HG03565 (cell line): ENCODE data around the gene ACHE.
"Not testable (repeated sequence)": the region's sequence is repeated elsewhere in the genome, so short reads cannot be mapped to it uniquely, and the experiment has no call there.

Source experiments
- ATAC-seq: cut with Tn5 transposase; IDR thresholded peaks from one replicate; pipeline ENCODE4 v1.9.1; 2021; ENCODE audit warnings: mild to moderate bottlenecking, moderate library complexity; ENCODE audit not compliant: unreplicated experiment

The ACHE gene

DNA sequence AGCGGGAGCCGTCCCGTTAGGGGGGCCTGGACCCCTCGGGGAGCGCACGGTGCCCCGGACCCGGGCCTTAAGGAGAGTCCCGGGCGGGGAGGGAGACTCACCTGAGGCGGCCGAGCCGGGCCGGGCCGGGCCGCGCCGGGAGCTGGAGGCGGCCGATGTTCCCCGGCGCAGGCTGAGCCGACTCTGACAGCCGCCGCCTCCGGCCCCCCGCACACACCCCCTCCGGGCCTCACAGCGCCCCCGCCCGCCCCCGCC, at the start of gene ACHE:
ACHE (minus strand) TSS at position 188 of the 255 bp plus-strand sequence. CDS start 1,656 bp downstream, outside the sequence.
- no peak for ATAC-seq

DNA sequence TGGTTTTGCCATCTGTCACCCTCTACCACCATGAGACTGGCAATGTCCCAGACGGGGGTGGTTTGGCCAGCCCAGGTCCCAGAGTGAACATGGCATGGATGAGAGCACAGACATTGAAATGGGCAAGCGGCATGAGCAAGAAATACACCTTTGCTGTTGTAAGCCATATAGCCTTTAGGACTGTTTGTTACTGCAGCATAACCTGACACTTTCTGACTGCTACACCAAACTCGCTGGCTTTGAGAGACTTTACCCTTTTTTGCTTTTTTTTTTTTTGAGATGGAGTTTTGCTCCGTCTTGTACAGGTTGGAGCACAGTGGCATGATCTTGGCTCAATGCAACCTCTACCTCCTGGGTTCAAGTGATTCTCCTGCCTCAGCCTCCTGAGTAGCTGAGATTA, 48.5 kb upstream of the ACHE start:
- ATAC-seq = no peak

DNA sequence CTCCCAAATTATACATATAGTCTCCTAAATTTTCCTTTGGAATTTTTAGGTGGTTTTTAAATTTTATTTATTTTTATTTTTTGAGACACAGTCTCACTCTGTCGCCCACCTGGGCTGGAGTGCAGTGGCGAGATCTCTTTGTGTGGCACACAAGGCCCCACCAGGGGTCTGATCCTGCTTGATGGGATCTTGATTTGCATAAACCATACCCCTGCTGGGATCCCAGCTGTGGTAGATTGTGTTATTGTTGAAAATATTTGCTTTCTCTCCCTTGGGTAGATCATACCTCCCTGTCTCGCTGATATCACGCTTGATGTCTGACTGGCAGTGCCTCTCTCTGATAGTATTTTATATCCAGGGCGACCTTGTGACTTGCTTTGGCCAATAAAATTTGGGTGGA, 48.0 kb upstream of the ACHE start:
- no peak for ATAC-seq

DNA sequence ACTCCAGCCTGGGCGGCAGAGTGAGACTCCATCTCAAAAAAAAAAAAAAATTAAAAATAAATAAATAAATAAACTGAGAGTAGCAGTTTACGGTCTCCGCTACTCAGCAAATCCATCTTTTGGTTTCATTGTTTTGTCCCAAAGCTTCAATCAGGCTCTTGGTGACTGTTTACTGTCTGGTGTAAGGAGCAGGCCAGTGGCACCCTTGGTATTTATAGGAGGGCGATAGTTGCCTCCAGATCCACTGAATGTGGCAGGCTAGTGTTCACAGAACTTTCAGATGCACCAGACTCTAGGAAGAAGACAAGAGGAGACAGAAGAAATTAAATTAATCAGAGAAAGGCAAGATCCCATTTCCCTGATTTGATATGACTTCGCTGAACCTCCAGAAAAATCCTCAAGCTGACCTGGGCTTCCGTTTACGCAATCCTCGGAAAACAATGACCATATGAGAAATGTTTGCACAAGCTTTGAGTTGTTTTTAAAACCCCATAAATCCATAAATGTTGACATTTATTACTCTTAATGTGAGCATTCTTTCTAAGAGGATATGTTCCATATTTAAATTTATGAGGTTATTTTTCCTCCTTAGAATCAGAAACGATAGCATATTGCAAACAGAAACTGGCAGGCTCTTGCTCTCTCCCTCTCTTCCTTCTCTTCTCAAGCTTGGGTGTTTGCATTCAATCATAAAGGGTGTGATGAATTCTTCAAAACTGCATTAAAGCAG, 46.5 kb upstream of the ACHE start:
- no peak for ATAC-seq

DNA sequence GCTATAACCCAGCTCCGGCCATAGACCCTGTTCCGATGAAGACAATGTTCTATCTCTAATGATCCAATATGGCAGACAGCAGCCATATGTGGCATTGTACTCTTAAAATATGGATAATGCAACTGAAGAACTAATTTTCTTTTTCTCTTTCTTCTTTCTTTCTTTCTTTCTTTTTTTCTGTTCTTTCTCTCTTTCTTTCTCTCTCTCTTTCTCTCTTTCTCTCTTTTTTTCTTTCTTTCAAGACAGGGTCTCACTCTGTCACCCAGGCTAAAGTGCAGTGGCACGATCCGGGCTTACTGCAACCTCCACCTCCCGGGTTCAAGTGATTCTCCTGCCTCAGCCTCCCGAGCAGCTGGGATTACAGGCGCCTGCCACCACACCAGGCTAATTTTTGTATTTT, 40.5 kb upstream of the ACHE start:
- ATAC-seq = not testable (repeated sequence)

DNA sequence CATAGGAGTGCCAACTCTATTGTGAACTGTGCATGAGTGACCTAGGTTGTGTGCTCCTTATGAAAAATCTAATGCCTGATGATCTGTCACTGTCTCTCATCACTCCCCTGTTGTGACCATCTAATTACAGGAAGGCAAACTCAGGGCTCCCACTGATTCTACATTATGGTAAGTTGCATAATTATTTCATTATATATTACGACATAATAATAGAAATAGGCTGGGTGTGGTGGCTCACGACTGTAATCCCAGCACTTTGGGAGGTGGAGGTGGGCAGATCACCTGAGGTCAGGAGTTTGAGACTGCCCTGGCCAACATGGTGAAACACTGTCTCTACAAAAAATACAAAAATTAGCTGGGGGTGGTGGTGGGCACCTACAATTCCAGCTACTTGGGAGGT, 39.7 kb upstream of the ACHE start:
- not testable (repeated sequence) for ATAC-seq

DNA sequence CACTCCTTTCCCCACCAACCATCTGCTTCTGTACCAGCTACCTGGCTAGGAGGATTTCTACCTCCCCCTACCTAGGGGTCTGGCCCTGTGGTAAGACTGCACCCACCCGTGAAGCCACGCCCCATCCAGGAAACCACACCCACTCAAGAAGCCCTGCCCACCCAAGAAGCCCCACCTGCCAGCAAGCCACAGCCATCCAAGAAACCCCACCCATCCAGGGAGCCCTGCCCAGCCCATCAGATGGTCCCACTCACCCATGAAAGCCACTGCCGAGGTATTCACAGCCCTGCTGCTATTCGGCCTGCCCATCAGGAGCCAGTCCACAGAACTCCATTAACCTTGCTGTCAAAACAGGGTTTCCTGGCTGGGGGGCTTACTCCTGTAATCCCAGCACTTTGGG, 38.0 kb upstream of the ACHE start:
- ATAC-seq = no peak

DNA sequence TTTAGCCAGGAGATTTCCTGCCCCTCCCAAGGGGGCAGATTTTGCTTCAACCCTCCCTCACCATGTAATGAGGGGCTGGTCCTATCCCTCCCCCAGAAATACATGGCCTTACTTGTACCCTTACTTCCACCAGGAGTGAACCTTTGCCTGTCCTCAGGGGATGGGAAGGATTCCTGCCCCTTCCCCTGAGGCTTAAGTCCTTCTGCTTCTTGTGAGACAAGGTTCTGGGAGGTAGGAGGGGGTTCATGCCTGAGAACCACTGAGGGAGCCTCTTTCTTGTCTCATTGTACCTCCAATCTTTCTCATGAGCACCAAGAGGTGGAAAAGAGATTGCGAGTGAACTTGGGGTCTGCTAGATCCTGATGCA, 34.1 kb upstream of the ACHE start:
- ATAC-seq = no peak

DNA sequence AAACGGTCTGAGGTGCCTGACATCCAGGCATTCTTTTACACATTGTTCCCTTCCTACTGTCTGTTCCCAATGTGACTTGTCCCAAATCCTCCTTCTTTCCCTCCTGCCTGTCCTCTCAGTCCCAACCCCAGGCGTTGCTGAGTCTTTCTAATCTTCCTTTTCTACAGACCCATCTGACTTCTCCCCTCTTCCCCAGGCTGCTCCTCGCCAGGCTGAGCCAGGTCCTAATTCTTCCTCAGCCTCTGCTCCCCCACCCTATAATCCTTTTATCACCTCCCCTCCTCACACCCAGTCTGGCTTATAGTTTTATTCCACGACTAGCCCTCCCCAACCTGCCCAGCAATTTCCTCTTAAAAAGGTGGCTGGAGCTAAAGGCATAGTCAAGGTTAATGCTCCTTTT, 27.9 kb upstream of the ACHE start:
- ATAC-seq = not testable (repeated sequence)

DNA sequence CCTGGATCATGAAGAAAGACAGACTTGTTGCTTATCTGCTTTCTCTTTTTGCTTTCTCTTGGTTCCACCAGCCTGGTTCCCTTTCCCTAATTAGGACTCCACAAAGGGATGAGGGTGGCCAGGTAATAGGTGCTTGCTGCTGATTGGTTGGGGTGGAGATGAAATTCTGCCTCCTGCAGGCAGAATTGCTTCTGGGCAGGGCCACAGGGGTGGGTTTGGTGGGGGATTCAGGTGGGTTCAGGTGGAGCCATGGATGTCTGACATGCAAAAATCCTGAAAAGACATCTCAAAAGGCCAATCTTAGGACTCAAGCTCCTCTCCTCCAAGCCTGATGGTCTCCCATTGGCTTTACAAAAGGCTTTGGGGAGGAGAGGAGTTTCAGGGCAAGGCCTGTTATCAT, 25.4 kb upstream of the ACHE start:
- ATAC-seq = no peak

DNA sequence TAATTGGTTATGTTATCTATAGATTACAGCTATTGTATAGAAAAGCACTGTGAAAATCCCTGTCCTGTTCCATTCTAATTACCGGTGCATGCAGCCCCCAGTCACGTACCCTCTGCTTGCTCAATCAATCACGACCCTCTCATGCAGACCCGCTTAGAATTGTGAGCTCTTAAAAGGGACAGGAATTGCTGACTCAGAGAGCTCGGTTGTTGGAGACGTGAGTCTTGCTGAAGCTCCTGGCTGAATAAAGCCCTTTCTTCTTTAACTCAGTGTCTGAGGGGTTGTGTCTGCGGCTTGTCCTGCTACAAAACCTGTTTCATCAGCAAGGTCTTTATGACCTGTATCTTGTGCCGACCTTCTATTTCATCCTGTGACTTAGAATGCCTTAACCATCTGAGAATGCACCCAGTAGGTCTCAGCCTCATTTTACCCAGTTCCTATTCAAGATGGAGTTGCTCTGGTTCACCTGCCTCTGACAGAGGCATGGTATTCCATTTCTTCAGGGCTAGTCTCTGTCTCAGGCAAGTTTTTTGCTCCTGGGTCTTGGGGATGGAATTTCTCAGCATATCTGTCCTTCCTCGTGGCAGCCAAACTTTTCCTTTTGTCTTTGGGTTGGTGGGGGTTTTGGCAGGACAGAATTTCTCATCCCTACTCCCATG, 24.2 kb upstream of the ACHE start:
- ATAC-seq = not testable (repeated sequence)

DNA sequence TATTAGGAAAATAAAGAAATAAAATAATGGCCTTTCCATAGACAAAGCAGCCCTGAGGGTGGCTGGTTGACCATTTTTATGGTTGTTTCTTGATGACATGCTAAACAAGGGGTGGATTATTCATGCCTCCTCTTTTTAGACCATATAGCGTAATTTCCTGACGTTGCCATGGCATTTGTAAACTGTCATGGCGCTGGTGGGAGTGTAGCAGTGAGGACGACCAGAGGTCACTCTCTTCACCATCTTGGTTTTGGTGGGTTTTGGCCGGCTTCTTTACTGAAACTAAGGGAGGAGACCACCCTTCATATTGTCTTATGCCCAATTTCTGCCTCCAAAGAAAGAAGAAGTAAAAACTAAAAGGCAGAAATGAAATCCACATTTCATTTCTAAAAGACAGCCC, 23.6 kb upstream of the ACHE start:
- not testable (repeated sequence) for ATAC-seq

DNA sequence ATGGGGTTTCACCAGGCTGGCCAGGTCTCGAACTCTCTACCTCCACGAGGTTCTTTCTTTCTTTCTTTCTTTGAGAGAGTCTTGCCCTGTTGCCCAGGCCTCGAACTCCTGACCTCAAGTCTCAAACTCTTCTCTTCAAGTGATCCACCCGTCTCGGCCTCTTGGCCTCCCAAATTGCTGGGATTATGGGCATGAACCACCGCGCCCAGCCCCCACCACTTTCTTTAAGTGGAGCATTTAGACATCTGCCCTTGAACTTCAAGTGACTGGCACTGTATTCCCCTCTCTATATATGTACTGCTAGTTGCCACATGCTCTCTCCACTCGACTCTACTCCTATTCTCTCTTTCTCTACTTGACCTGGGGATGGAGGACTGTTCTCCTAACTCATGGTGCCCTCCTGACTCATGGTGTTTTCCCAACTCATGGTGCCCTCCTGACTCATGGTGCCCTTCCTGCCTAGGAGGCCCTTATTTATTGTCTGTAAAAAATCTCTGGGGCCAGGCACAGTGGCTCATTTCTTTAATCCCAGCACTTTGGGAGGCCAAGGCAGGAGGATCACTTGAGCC, 19.3 kb upstream of the ACHE start:
- ATAC-seq = no peak

DNA sequence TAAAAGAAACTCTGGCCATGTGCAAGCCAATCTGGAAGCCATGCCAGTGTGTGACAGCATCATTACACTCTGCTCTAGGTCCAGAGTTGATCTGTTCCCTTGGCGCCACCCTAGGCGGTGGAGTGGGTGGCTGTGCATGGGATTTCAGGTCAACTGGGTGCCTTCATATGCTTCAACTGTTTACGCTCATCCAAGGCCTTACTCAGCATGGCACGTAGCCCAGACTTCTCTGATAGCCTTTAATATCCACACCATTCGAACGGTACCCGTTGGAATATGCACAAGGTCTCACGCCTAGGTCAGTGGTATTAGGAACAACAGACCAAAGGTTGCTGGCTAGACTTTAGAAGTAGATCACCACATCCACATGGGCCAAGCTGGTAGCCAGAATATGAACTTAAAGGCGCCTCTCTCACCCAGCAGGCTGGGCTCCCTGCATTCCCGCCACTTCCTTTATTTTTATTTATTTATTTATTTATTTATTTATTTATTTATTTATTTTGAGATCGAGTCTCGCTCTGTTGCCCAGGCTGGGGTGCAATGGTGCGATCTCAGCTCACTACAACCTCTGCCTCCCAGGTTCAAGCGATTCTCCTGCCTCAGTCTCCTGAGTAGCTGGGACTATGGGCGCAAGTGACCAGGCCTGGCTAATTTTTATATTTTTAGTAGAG, 18.7 kb upstream of the ACHE start:
- no peak for ATAC-seq

DNA sequence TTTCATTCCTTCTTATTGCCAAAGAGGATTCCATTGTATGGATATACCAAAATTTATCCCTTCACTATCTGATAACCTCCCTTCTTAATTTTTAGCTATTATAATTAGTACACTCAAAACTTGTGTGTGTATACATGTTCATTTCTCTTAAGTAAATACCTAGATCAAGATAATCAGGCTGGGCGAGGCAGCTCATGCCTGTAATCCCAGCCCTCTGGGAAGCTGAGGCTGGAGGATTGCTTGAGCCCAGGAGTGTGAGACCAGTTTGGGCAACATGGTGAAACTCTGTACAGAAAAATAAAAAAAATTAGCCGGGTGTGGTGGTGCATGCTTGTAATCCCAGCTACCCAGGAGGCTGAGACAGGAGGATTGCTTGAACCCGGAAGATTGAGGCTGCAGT, 15.8 kb upstream of the ACHE start:
- ATAC-seq = no peak

DNA sequence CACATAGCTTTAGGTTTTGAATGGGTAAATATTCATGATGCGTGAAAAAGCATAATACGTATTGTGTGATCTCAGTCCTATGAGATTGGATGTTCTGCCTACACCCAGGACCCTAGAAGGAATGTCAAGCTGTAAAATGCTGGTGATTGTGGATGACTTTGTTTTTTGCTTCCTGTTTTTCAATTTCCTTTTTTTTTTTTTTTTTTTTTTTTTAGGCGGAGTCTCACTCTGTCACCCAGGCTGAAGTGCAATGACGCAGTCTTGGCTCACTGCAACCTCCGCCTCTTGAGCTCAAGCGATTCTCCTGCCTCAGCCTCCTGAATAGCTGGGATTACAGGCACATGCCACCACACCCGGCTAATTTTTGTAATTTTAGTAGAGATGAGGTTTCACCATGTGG, 14.8 kb upstream of the ACHE start:
- not testable (repeated sequence) for ATAC-seq

DNA sequence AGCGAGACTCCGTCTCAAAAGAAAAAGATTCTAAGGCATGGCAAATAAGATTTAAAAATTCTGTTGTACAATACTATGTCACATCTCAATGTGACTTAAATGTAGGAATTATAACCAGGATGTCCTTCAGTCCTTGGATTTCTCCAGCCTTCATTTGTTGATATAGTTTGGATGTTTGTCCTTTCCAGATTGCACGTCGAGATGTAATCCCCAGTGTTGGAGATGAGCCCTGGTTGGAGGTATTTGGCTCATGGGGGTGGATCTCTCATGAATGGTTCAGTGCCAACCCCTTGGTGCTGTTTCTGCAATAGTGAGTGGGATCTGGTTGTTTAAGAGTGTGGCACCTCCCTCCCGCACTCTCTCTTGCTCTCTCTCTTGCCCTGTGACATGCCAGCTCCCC, 12.8 kb upstream of the ACHE start:
- ATAC-seq = no peak

DNA sequence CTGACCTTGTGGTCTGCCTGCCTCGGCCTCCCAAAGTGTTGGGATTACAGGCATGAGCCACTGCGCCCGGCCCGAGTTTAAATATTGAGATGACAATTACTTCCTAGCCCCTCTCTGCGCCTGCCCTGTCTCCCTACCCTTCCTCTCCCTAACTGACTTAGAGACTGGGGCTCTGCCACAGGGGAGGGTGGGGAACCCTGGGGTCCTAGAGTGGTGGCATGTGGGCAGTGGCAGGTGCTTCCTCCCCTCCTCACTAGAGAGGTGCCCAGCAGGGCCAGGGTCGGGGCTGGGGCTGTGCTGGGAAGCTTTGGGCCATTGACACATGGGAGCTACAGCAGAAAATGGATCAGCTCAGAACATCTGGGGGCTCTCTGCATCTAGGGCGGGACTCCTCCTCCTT, 7.0 kb upstream of the ACHE start:
- ATAC-seq = no peak

DNA sequence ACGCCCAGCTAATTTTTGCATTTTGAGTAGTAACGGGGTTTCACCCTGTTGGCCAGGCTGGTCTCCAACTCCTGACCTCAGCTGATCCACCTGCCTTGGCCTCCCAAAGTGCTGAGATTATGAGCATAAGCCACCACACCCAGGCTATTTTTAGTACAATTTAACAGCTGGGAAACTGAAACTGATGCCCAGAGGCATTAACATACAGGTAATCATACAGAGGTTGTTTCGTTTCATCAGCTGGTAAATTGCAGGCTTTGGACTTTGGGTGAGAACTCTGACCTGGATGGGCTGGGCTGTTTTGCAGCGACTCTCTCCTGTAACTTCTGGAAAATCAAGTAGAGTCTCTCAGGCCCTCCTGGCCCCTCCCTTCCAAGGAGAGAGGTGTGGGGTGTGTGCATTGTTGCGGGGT, 6.2 kb upstream of the ACHE start:
- no peak for ATAC-seq

DNA sequence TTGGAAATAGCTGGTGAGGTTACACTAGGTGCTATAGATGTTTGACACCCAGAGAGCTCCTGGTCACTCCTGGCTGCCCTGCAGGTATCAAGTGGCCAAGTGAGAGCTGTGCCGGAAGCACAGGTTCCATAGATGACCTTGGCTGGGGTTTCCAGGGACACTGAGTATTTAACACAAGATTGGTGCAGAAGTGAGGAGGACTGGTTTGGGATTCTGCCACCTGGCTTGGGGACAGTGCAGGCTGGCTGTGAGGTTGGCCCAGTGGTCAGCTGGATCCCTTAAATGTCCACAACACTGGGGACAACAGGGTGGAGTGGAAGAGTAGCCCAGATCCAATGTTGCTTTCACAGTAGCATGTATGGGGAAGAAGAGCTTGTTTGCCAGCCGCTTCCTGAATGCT, 5.3 kb upstream of the ACHE start:
- ATAC-seq = no peak

DNA sequence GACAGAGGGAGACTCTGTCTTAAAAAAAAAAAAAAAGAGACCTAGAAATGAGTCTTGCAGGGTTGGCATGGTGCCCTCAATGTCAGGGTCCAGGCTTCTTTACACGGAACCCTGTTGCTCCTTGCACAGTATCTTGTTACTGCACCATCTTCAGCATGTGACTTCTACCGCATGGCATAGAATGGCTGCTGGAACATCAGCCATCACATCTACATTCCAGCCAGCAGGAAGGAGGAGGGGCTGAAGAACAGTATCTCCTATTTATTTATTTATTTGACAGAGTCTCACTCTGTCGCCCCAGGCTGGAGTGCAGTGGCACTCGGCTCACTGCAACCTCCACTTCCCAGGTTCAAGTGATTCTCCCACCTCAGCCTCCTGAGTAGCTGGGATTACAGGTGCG, 3.7 kb upstream of the ACHE start:
- ATAC-seq = no peak

DNA sequence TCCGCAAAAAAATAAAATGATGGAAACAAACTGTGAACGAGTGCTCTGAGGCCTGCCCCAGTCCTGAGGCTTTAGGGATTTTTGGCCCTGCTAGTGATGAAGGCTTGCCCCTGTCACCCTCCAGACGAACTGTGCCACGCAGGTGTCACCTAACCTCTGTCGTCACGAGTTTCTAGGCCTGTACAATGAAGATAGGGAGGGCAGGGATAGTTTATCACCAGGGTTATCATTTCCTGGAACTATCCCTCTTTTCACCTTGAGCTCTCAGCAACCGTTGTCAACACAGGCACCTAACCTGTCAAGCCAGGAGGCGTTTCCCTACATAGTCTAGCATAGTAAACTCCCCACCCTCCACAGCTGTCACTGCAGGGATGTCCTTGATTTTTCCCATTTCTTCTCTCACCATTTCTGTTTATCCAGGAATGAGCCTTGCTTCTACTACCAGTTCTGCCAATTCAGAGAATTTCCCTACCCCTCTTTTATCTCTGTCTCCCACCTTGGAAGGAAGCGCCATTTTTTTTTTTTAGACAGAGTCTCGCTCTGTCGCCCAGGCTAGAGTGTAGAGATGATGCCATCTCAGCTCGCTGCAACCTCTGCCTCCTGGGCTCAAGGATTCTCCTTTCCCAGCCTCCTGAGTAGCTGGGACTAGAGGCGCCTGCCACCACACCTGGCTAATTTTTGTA, 2.2 kb upstream of the ACHE start:
- ATAC-seq = no peak
